GM21619 (cell line): ENCODE measurements around the gene ARHGAP31.
A peak's percentile ranks its signal among the peaks of the same experiment; 100 is the strongest.

ENCODE experiments used
- ATAC-seq: cut with Tn5 transposase; IDR thresholded peaks from one replicate; pipeline ENCODE4 v1.9.1; 2021; ENCODE audit not compliant: unreplicated experiment

Gene ARHGAP31

GRCh38 chr3:119376758-119377157 is 82.6 kb downstream of the ARHGAP31 start:
- ATAC-seq = no peak

- no peak for ATAC-seq
These were observed 84.1 kb downstream of the ARHGAP31 start for GRCh38 chr3:119378259-119378803.

GRCh38 chr3:119380697-119381096 is 86.5 kb downstream of the ARHGAP31 start:
- no peak for ATAC-seq

- no peak for ATAC-seq
These were observed 88.0 kb downstream of the ARHGAP31 start for GRCh38 chr3:119382134-119382533.

- ATAC-seq = no peak
These were observed 94.4 kb downstream of the ARHGAP31 start for GRCh38 chr3:119388577-119388976.

GRCh38 chr3:119395923-119396358 is 101.8 kb downstream of the ARHGAP31 start:
- peak; percentile 70 for ATAC-seq

- no peak for ATAC-seq
These were observed 102.7 kb downstream of the ARHGAP31 start for GRCh38 chr3:119396870-119397269.

GRCh38 chr3:119400466-119400865 is 106.3 kb downstream of the ARHGAP31 start:
- ATAC-seq = no peak

- ATAC-seq = peak; percentile 54
These were observed 106.9 kb downstream of the ARHGAP31 start for GRCh38 chr3:119401069-119401468.

- peak; percentile 49 for ATAC-seq
These were observed 107.6 kb downstream of the ARHGAP31 start for GRCh38 chr3:119401503-119402440.

- ATAC-seq = no peak
These were observed 108.6 kb downstream of the ARHGAP31 start for GRCh38 chr3:119402791-119403190.

GRCh38 chr3:119403201-119403600 is 109.0 kb downstream of the ARHGAP31 start:
- ATAC-seq = no peak

- no peak for ATAC-seq
These were observed 111.1 kb downstream of the ARHGAP31 start for GRCh38 chr3:119405315-119405714.

- ATAC-seq = no peak
These were observed 114.2 kb downstream of the ARHGAP31 start for GRCh38 chr3:119408243-119408950.

- no peak for ATAC-seq
These were observed 115.7 kb downstream of the ARHGAP31 start for GRCh38 chr3:119409844-119410243.

GRCh38 chr3:119413603-119414280 is 119.6 kb downstream of the ARHGAP31 start:
- ATAC-seq = no peak

GRCh38 chr3:119416873-119417272 is 122.7 kb downstream of the ARHGAP31 start:
- no peak for ATAC-seq

GRCh38 chr3:119417771-119418512 is 123.8 kb downstream of the ARHGAP31 start:
- ATAC-seq = no peak

- ATAC-seq = no peak
These were observed 124.5 kb downstream of the ARHGAP31 start for GRCh38 chr3:119418641-119419040.

GRCh38 chr3:119420196-119420595 is 126.0 kb downstream of the ARHGAP31 start:
- ATAC-seq = no peak
